HG03460 (cell line): Measurements from ENCODE around the gene CEL.

Experiments used
- ATAC-seq: cut with Tn5 transposase; IDR thresholded peaks from one replicate; pipeline ENCODE4 v1.9.1; 2021; ENCODE audit not compliant: unreplicated experiment

CEL gene

GRCh38 chr9:133113949-133114885 lies 52.4 kb downstream of the CEL start:
- peak; percentile 32 for ATAC-seq

- ATAC-seq, result peak; percentile 28
Measured at GRCh38 chr9:133114886-133115603, 53.3 kb downstream of the CEL start.

- peak; percentile 48 for ATAC-seq
Measured at GRCh38 chr9:133115604-133116345, 54.0 kb downstream of the CEL start.

DNA sequence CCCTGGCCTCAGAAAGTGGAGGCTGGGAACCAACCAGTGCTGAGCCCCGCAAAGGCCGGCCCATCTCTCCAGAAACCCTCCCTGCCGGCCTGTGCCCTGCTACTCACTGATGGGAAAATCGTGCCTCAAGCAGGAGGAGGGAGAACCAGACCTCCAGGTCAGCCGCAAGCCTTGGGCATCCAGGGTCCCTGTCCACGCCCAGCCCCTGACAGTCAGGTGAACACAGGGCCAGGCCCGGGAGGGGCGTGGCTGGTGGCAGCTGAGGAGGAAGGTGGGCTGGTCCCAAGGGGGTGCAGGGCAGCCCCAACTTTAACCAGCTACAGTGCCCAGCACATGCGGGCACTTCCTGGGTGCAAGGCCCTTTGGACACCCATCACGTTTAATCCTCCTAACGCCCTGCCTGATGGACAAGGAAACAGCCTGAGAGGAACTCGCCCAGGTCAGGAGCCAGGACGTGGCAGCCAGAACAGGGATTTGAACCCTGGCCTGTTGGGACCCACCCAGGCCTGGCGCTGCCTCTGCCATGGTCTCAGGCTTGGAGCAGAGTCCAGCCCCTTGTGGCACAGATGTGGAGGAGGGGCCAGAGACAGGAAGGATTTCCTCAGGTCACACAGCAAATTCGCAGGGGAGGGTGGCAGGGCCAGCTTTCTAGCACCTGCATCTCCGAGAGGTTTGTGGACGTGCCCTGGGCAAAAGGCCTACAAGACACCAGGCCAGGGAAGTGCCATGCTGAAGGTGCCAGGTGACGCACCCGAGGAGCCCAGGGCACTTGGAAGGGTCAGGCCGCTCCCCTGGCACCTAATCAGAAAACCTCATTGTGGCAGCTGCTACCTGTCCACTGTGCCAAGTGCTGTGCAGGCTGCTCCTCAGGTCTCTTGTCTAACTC lies 54.8 kb downstream of the CEL start:
- ATAC-seq, result no peak

GRCh38 chr9:133117271-133118178 lies 55.7 kb downstream of the CEL start:
- no peak for ATAC-seq

- no peak for ATAC-seq
Measured at GRCh38 chr9:133118179-133118520, 56.4 kb downstream of the CEL start.

GRCh38 chr9:133118568-133118967 lies 56.8 kb downstream of the CEL start:
- ATAC-seq, result no peak

DNA sequence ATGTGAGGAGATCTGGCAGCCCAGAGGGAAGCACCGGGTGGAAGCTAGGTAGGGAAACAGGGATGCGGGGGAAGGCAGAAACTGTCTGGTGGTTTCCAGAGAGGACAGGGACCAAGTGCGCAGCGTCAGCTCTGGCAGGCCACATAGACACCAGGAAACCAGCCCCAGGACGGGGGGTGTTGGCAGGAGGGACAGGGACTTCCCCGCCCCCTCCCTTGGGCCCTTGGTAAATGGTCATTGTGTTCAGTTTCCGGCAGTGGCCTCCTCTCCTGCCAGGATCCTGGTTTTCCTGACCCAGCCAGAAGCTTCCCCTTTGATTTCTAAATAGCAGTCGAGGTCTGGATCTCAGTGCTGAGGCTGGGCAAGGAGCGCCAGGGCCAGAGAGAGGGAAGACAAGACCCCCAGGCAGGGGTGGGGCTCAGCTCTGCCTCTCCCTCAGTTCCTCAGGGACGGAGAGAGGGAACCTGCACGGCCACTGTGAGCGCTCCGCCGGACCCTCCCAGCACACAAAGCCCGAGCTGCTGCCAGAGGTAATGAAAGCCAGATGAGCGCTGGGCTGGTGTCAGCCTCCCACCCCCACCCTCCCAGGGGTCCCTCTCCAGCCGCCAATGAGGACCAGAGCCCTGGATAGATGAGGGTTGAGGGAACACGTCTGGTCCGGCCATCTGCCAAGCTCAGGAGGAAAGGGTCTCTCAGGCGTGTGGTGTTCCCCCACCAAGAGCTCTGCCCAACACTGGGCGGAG lies 57.5 kb downstream of the CEL start:
- ATAC-seq, result no peak

- no peak for ATAC-seq
Measured at GRCh38 chr9:133119846-133120500, 58.2 kb downstream of the CEL start.

- ATAC-seq, result peak; percentile 5
Measured at GRCh38 chr9:133120501-133121197, 58.9 kb downstream of the CEL start.
